ENCODE results near the gene RPL22. TPM values are rescaled to one million over a fixed set of nuclear protein-coding genes. Genes with fewer than 3 reads are reported as not detected.

The RPL22 gene
- total and polyA plus RNA-seq, 2 of the 8 experiments (the other 6 are each of a cell fraction or from before 2014, with no cell fraction given), result 133 to 521 TPM

DNA sequence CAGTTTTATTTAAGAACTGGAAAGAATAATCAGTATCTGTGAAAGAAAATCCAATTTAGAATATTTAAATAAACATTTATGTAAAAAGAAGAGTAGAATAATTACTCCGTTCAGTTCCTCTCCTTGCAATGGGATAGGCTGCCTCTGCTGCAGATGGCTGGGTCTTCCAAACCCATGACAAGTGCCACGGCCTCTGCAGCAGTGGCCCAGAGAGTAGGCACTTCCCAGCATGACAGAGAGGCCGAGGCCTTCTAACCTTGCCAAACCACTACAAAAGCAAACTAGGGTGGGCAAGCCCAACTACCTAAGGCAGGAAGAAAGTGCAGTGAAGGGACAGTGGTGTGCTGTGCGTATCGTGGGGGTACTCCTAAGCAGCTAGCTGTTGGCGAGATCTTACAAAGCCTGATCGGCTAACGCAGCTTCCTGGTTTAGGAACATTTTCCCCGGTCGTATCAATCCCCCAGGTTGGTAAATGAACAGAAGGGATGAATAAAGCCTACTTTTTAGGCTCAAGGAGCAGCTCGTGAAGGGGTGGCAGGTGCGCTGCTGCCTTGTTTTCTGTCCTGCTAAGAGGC, 21.9 kb upstream of the RPL22 start:
- Histone ChIP-seq H3K4me3 (ENCODE audit: extremely low read depth in 1 of 4, insufficient read depth in 2 of 4, low read depth in 3 of 4, low read length in 4 of 4) (no peak overlapping the region), H2BK20ac (ENCODE audit: low read length) (no peak overlapping the region), H3K4me2 (ENCODE audit: insufficient read depth in 1 of 2, low read depth in 2 of 2, low read length in 2 of 2) (no peak overlapping the region), H2BK12ac (ENCODE audit: low read depth, low read length) (no peak overlapping the region), H2BK5ac (ENCODE audit: low read depth, low read length) (no peak overlapping the region), H3K9me3 (ENCODE audit: insufficient read depth in 2 of 2, low read depth in 1 of 2, low read length in 1 of 2) (no peaks in the 10 kb centered on the region), H3K36me3 (ENCODE audit: control insufficient read depth in 2 of 4, insufficient read depth in 4 of 4, low read length in 3 of 4) (peaks cover 9 to 40% (median 19%) of the 10 kb centered on the region in 4 experiments; a peak in 7 of 8 replicates), H3K4ac (replicated peaks; ENCODE audit: insufficient read length, low read depth, low read length) (no peak overlapping the region), H2BK15ac (ENCODE audit: low read length) (no peak overlapping the region), H4K8ac (ENCODE audit: extremely low read depth, insufficient read depth, low read length) (no peak overlapping the region), H3K56ac (replicated peaks; ENCODE audit: insufficient read length, low read depth, low read length) (no peak overlapping the region), H2AFZ (ENCODE audit: low read length) (no peak overlapping the region), H2AK5ac (ENCODE audit: low read depth, low read length) (no peak overlapping the region), H3K23me2 (ENCODE audit: low read depth, low read length) (no peaks in the 10 kb centered on the region), H3K27ac (ENCODE audit: low read depth, low read length) (no peak overlapping the region), H4K91ac (replicated peaks; ENCODE audit: insufficient read length, low read length) (no peak overlapping the region), H3K27me3 (replicated peaks in 1 of 4; ENCODE audit: control insufficient read depth in 3 of 4, extremely low read depth in 1 of 4, insufficient read depth in 3 of 4, low read length in 3 of 4) (no peaks in the 10 kb centered on the region), H2BK120ac (replicated peaks; ENCODE audit: low read depth, low read length) (no peak overlapping the region), H3K14ac (ENCODE audit: insufficient read length) (no peak overlapping the region), H3K79me2 (ENCODE audit: control insufficient read depth in 1 of 2, insufficient read depth in 2 of 2, low read length in 2 of 2) (no peaks in the 10 kb centered on the region), H4K5ac (ENCODE audit: insufficient read length, low read depth, low read length) (no peak overlapping the region), H3K23ac (ENCODE audit: insufficient read length) (no peak overlapping the region), H3K18ac (ENCODE audit: extremely low read depth, low read length) (no peak overlapping the region), H3K9ac (replicated peaks in 1 of 4; ENCODE audit: extremely low read depth in 1 of 4, low read depth in 3 of 4, low read length in 3 of 4) (no peak overlapping the region), H4K20me1 (replicated peaks in 1 of 2; ENCODE audit: control insufficient read depth in 1 of 2, insufficient read depth in 2 of 2, low read length in 2 of 2) (peaks cover 6 to 18% of the 10 kb centered on the region in 2 experiments), H3K4me1 (replicated peaks in 1 of 4; ENCODE audit: control insufficient read depth in 3 of 4, insufficient read depth in 4 of 4, low read length in 3 of 4) (no peaks in the 10 kb centered on the region; a peak in 1 of 7 replicates), H3K79me1 (ENCODE audit: low read depth, low read length) (peaks cover 5% of the 10 kb centered on the region)
- 85% methylated on average over 12 of the region's 12 CpGs; no CpG with 5 or more reads in 1 of the 2 experiments for WGBS, 2 experiments (ENCODE audit: extremely low coverage in 1 of 2, insufficient coverage in 1 of 2, insufficient read length in 1 of 2, insufficient replicate concordance in 2 of 2, low coverage in 1 of 2, low lambda C conversion rate in 2 of 2, missing lambda C conversion rate in 1 of 2)
- FAIRE-seq, result no peak
- ChIA-PET POLR2A (ENCODE audit: partially characterized antibody) (interaction anchor here (0.8 to 5.1 kb wide), 8 partner anchors 9 to 26 kb away, joined by 3 to 28 read pairs (median 6); partner anchors contain the start of genes ICMT and RNF207), CTCF (ENCODE audit: partially characterized antibody) (interaction anchor here (0.8 to 10.4 kb wide), 6 partner anchors 11 to 219 kb away, joined by 3 to 74 read pairs (median 6); partner anchors contain the start of gene RNF207)
- no peak for DNase-seq (ENCODE audit: low read depth in 1 of 2, low spot score in 2 of 2)
- TF ChIP-seq EP300 (IDR thresholded peaks at IDR 0.05; ENCODE audit: borderline replicate concordance in 1 of 2, low read depth in 2 of 2, low read length in 2 of 2) (no peak), CTBP2 (IDR thresholded peaks at IDR 0.05; ENCODE audit: borderline replicate concordance, insufficient read depth, insufficient read length, low read length) (no peak), POLR2A (IDR thresholded peaks at IDR 0.05; ENCODE audit: control extremely low read depth in 1 of 2, low read depth in 2 of 2, low read length in 2 of 2) (no peak), PHF8 (conservative IDR thresholded peaks at IDR 0.05; ENCODE audit: low read depth, low read length) (no peak)
